NCI-H2081 (cell line): Measurements from ENCODE around the gene FAM118B.
"Not testable (repeated sequence)": the region's sequence is repeated elsewhere in the genome, so short reads cannot be mapped to it uniquely, and the experiment has no call there.

Source experiments
- DNase-seq, 2 experiments: peaks; one replicate each; lab custom pipeline; 2025; lab: John Stamatoyannopoulos, UW

The FAM118B gene

GRCh38 chr11:126217491-126217890 is 5.9 kb downstream of the FAM118B start:
- DNase-seq: no peak

GRCh38 chr11:126219547-126219946 is 8.0 kb downstream of the FAM118B start:
- no peak for DNase-seq

GRCh38 chr11:126224647-126225294 is 13.2 kb downstream of the FAM118B start:
- DNase-seq: no peak

- DNase-seq: no peak
Measured at GRCh38 chr11:126225295-126225665, 13.7 kb downstream of the FAM118B start.

- no peak for DNase-seq
Measured at GRCh38 chr11:126226334-126227084, 14.9 kb downstream of the FAM118B start.

- DNase-seq: no peak
Measured at GRCh38 chr11:126229858-126230540, 18.4 kb downstream of the FAM118B start.

GRCh38 chr11:126231725-126232459 is 20.3 kb downstream of the FAM118B start:
- DNase-seq: no peak

- DNase-seq: no peak
Measured at GRCh38 chr11:126232683-126233082, 21.1 kb downstream of the FAM118B start.

GRCh38 chr11:126233391-126233790 is 21.8 kb downstream of the FAM118B start:
- no peak for DNase-seq

- no peak for DNase-seq
Measured at GRCh38 chr11:126246636-126247035, 35.1 kb downstream of the FAM118B start.

- no peak for DNase-seq
Measured at GRCh38 chr11:126253265-126253664, 41.7 kb downstream of the FAM118B start.

GRCh38 chr11:126254819-126255218 is 43.2 kb downstream of the FAM118B start:
- no peak for DNase-seq

GRCh38 chr11:126255507-126255906 is 43.9 kb downstream of the FAM118B start:
- not testable (repeated sequence) for DNase-seq

- DNase-seq: no peak
Measured at GRCh38 chr11:126256216-126256615, 44.6 kb downstream of the FAM118B start.

GRCh38 chr11:126257144-126257543 is 45.6 kb downstream of the FAM118B start:
- DNase-seq: no peak

GRCh38 chr11:126257764-126258163 is 46.2 kb downstream of the FAM118B start:
- no peak for DNase-seq

GRCh38 chr11:126262216-126262615 is 50.6 kb downstream of the FAM118B start:
- no peak for DNase-seq

- DNase-seq: no peak
Measured at GRCh38 chr11:126263489-126263888, 51.9 kb downstream of the FAM118B start.

- DNase-seq: no peak
Measured at GRCh38 chr11:126265811-126266210, 54.2 kb downstream of the FAM118B start.

GRCh38 chr11:126267650-126268049 is 56.1 kb downstream of the FAM118B start:
- DNase-seq: no peak

GRCh38 chr11:126268361-126268707 is 56.8 kb downstream of the FAM118B start:
- DNase-seq: no peak
